HepG2 (cell line): ENCODE results near the gene GDF7. TPM values are rescaled to one million over a fixed set of nuclear protein-coding genes. Genes with fewer than 3 reads are reported as not detected.

Experiments used
- EHMT2 ChIP-seq: fragments of 200-600 bp; sonication (generic); IDR thresholded peaks from 2 replicates; pipeline ENCODE4 v1.7.0; 2017; ENCODE audit warnings: antibody characterized with exemption, low read depth, low read length, borderline replicate concordance
- HMG20B ChIP-seq: conservative IDR thresholded peaks from 2 replicates; pipeline ENCODE4 v1.6.1; 2016; ENCODE audit warnings: missing genetic modification reagents, missing compliant biosample characterization
- ISL2 ChIP-seq: sonication (generic); formaldehyde crosslinking; IDR thresholded peaks from 2 replicates; pipeline ENCODE4 v1.5.0; 2020; ENCODE audit warnings: missing genetic modification reagents
- KMT2A ChIP-seq: sonication (generic); formaldehyde crosslinking; IDR thresholded peaks from 2 replicates; pipeline ENCODE4 v1.4.0; 2020; ENCODE audit warnings: missing genetic modification reagents
- MLLT10 ChIP-seq: sonication (generic); formaldehyde crosslinking; IDR thresholded peaks from 2 replicates; pipeline ENCODE4 v1.4.0; 2020; ENCODE audit warnings: missing genetic modification reagents
- NCOA1 ChIP-seq: sonication (generic); formaldehyde crosslinking; IDR thresholded peaks from 2 replicates; pipeline ENCODE4 v1.9.0; 2021; ENCODE audit warnings: missing genetic modification reagents
- NONO ChIP-seq, 2 experiments: fragments of 450-650 bp in 1 of 2; sonication (generic) in 1 of 2; formaldehyde crosslinking in 1 of 2; IDR thresholded peaks in 1 of 2; conservative IDR thresholded peaks in 1 of 2; 2 replicates each; pipeline versions ENCODE4 v1.6.1 to v1.8.0; 2017 to 2022; ENCODE audit warnings: mild to moderate bottlenecking in 1 of 2, missing genetic modification reagents in 1 of 2, moderate library complexity in 1 of 2
- ONECUT2 ChIP-seq: sonication (generic); formaldehyde crosslinking; IDR thresholded peaks from 2 replicates; pipeline ENCODE4 v1.4.0; 2020; ENCODE audit warnings: missing genetic modification reagents
- PHF21A ChIP-seq: sonication (generic); formaldehyde crosslinking; IDR thresholded peaks from 2 replicates; pipeline ENCODE4 v1.5.0; 2020; ENCODE audit warnings: mild to moderate bottlenecking, missing genetic modification reagents
- REL ChIP-seq: sonication (generic); formaldehyde crosslinking; conservative IDR thresholded peaks from 2 replicates; pipeline ENCODE4 v1.8.0; 2022; ENCODE audit warnings: mild to moderate bottlenecking, missing genetic modification reagents, moderate library complexity
- SIN3B ChIP-seq: fragments of 150-350 bp; IDR thresholded peaks from 2 replicates; pipeline ENCODE4 v1.6.1; 2014; ENCODE audit warnings: low read length
- SRSF9 ChIP-seq: fragments of 200-400 bp; formaldehyde crosslinking; IDR thresholded peaks from 2 replicates; pipeline ENCODE4 v1.6.1; 2018; ENCODE audit warnings: borderline replicate concordance, mild to moderate bottlenecking, low read depth, low read length; ENCODE audit not compliant: insufficient read depth, poor library complexity, severe bottlenecking
- TFDP2 ChIP-seq: sonication (generic); formaldehyde crosslinking; IDR thresholded peaks from 2 replicates; pipeline ENCODE4 v1.4.0; 2020; ENCODE audit warnings: missing genetic modification reagents
- ZFP1 ChIP-seq: IDR thresholded peaks from 2 replicates; pipeline ENCODE4 v1.6.1; 2016
- ZFX ChIP-seq: sonication (generic); formaldehyde crosslinking; IDR thresholded peaks from 2 replicates; pipeline ENCODE4 v1.4.0; 2020; ENCODE audit warnings: mild to moderate bottlenecking, low read depth, missing genetic modification reagents, moderate library complexity
- ZMYM3 ChIP-seq: sonication (generic); formaldehyde crosslinking; IDR thresholded peaks from 2 replicates; pipeline ENCODE4 v1.5.1; 2020; ENCODE audit warnings: mild to moderate bottlenecking, missing genetic modification reagents
- ZNF260 ChIP-seq: sonication (generic); formaldehyde crosslinking; IDR thresholded peaks from 2 replicates; pipeline ENCODE4 v1.4.0; 2020; ENCODE audit warnings: missing genetic modification reagents, low read depth, mild to moderate bottlenecking, borderline replicate concordance
- ZNF441 ChIP-seq: sonication (generic); formaldehyde crosslinking; IDR thresholded peaks from 2 replicates; pipeline ENCODE4 v1.7.0; 2021; ENCODE audit warnings: missing genetic modification reagents, borderline replicate concordance
- ZNF484 ChIP-seq: sonication (generic); formaldehyde crosslinking; IDR thresholded peaks from 2 replicates; pipeline ENCODE4 v1.5.1; 2020; ENCODE audit warnings: mild to moderate bottlenecking, low read depth, missing genetic modification reagents, borderline replicate concordance
- ZNF709 ChIP-seq: sonication (generic); formaldehyde crosslinking; IDR thresholded peaks from 2 replicates; pipeline ENCODE4 v1.5.0; 2020; ENCODE audit warnings: mild to moderate bottlenecking, missing genetic modification reagents
- ZNF724P ChIP-seq: sonication (generic); formaldehyde crosslinking; IDR thresholded peaks from 2 replicates; pipeline ENCODE4 v1.8.0; 2022; ENCODE audit warnings: missing genetic modification reagents, borderline replicate concordance
- polyA plus RNA-seq, 8 experiments: library from polyadenylated mRNA; depleted of rRNA in 3 of 8; stranded (reverse) in 7 of 8; unstranded in 1 of 8; fragments of >200 nt; fragmentation: Illumina TruSeq in 4 of 8; extraction: Trizol in 4 of 8; gene quantifications; 2 replicates each; pipeline versions ENCODE4 v1.2.1 to v1.2.3, GENCODE V29; 2011 to 2016; ENCODE audit warnings: low read depth in 4 of 8, missing spikeins in 1 of 8, mixed read lengths in 1 of 8; ENCODE audit not compliant: insufficient read depth in 1 of 8
- total RNA-seq, 5 experiments: library from RNA; depleted of rRNA; stranded (reverse); fragments of >200 nt; fragmentation: Illumina TruSeq; extraction: Trizol; gene quantifications; 2 replicates each; pipeline ENCODE4 v1.2.3, GENCODE V29; 2016; ENCODE audit warnings: low read depth in 1 of 5
- TF ChIP-seq, protein P1 (sequence below): sonication (generic); formaldehyde crosslinking; IDR thresholded peaks from 2 replicates; pipeline ENCODE4 v1.8.1; 2023; ENCODE audit warnings: mild to moderate bottlenecking, inconsistent platforms, moderate library complexity, missing genetic modification reagents, borderline replicate concordance
- TF ChIP-seq, protein P2 (sequence below): IDR thresholded peaks from 2 replicates; pipeline ENCODE4 v1.6.1; 2016; ENCODE audit warnings: low read depth
- TF ChIP-seq, protein P3 (sequence below): IDR thresholded peaks from 2 replicates; pipeline ENCODE4 v1.6.1; 2016; ENCODE audit warnings: missing biosample characterization, missing genetic modification reagents, low read depth

GDF7 gene
- total and polyA plus RNA-seq, 2 of the 13 experiments (the other 11 are each of a cell fraction or from before 2014, with no cell fraction given), result 1.6 to 15.0 TPM

- TF ChIP-seq ISL2 (CRISPR knock-in tag), result peak; percentile 64; the same call in 1 of the 2 replicates
- TF ChIP-seq ZNF260 (CRISPR knock-in tag), result no peak
- TF ChIP-seq ZNF724P (CRISPR knock-in tag), result no peak
- TF ChIP-seq NONO (IDR thresholded peaks at IDR 0.05), result no peak
- TF ChIP-seq NONO (CRISPR knock-in tag; conservative IDR thresholded peaks at IDR 0.05), result no peak
- no peak for TF ChIP-seq ZNF709
- no peak for TF ChIP-seq SRSF9
- no peak for TF ChIP-seq SIN3B
- TF ChIP-seq ZFX (CRISPR knock-in tag), result peak; percentile 16; the same call in 1 of the 2 replicates
- TF ChIP-seq ZMYM3 (CRISPR knock-in tag), result 0 out of 2 replicates have a peak, but pooled peaks have one; percentile 48
- TF ChIP-seq, protein P1, sequence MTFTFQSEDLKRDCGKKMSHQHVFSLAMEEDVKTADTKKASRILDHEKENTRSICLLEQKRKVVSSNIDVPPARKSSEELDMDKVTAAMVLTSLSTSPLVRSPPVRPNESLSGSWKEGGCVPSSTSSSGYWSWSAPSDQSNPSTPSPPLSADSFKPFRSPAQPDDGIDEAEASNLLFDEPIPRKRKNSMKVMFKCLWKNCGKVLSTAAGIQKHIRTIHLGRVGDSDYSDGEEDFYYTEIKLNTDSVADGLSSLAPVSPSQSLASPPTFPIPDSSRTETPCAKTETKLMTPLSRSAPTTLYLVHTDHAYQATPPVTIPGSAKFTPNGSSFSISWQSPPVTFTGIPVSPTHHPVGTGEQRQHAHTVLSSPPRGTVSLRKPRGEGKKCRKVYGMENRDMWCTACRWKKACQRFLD (CRISPR knock-in tag), result no peak
- TF ChIP-seq HMG20B (CRISPR knock-in tag), result no peak
- no peak for TF ChIP-seq REL
- no peak for TF ChIP-seq ZNF484 (CRISPR knock-in tag)
- TF ChIP-seq ZFP1, result no peak
- TF ChIP-seq ZNF441 (CRISPR knock-in tag), result peak; percentile 33; the same call in 1 of the 2 replicates
- no peak for TF ChIP-seq ONECUT2 (CRISPR knock-in tag)
- TF ChIP-seq PHF21A (CRISPR knock-in tag), result peak; percentile 83
- no peak; the same call in none of the 2 replicates for TF ChIP-seq TFDP2 (CRISPR knock-in tag)
- no peak for TF ChIP-seq KMT2A
- no peak for TF ChIP-seq NCOA1 (CRISPR knock-in tag)
- TF ChIP-seq, protein P2, sequence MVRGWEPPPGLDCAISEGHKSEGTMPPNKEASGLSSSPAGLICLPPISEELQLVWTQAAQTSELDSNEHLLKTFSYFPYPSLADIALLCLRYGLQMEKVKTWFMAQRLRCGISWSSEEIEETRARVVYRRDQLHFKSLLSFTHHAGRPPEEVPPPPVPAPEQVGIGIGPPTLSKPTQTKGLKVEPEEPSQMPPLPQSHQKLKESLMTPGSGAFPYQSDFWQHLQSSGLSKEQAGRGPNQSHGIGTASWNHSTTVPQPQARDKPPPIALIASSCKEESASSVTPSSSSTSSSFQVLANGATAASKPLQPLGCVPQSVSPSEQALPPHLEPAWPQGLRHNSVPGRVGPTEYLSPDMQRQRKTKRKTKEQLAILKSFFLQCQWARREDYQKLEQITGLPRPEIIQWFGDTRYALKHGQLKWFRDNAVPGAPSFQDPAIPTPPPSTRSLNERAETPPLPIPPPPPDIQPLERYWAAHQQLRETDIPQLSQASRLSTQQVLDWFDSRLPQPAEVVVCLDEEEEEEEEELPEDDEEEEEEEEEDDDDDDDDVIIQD, result peak; percentile 34; the same call in 1 of the 2 replicates
- TF ChIP-seq EHMT2, result no peak
- TF ChIP-seq, protein P3, sequence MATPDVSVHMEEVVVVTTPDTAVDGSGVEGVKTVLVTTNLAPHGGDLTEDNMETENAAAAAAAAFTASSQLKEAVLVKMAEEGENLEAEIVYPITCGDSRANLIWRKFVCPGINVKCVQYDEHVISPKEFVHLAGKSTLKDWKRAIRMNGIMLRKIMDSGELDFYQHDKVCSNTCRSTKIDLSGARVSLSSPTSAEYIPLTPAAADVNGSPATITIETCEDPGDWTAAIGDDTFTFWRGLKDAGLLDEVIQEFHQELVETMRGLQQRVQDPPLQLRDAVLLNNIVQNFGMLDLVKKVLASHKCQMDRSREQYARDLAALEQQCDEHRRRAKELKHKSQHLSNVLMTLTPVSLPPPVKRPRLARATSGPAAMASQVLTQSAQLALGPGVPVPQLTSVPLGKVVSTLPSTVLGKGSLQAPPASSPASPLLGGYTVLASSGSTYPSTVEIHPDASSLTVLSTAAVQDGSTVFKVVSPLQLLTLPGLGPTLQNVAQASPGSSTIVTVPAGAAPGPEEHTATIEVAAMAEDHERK, result no peak
- TF ChIP-seq MLLT10 (CRISPR knock-in tag), result no peak
These were observed 17.7 kb downstream of the GDF7 start (continued) for GRCh38 chr2:20684581-20685063.
